Left lung (tissue), 10 donors: ENCODE results near the gene PDIA5. TPM values are rescaled to one million over a fixed set of nuclear protein-coding genes. Genes with fewer than 3 reads are reported as not detected.
A peak's percentile ranks its signal among the peaks of the same experiment; 100 is the strongest.

Experiments
- ATAC-seq: fragments of 200-7000 bp; cut with Tn5 transposase; one replicate; pipeline ENCODE4 v1.9.1; 2020; ENCODE audit warnings: moderate library complexity
- DNase-seq, 4 donors: peaks; one replicate each; pipeline ENCODE4 v3.0.0-alpha.2; 2013 to 2020
- H3K27ac ChIP-seq, 2 donors: fragments of 200-600 bp; sonication (generic) in 1 of 2; one replicate each; pipeline versions ENCODE4 v1.5.0 to v1.8.0; 2020 to 2021
- H3K27me3 ChIP-seq, 2 donors: fragments of 200-600 bp; sonication (generic) in 1 of 2; one replicate each; pipeline versions ENCODE4 v1.5.0 to v1.8.0; 2020 to 2021
- H3K36me3 ChIP-seq, 2 donors: fragments of 200-600 bp; sonication (generic) in 1 of 2; one replicate each; pipeline versions ENCODE4 v1.5.0 to v1.8.0; 2020 to 2021
- H3K4me1 ChIP-seq, 2 donors: fragments of 200-600 bp; one replicate each; pipeline ENCODE4 v1.8.0; 2021
- H3K4me3 ChIP-seq, 2 donors: fragments of 200-600 bp; sonication (generic) in 1 of 2; one replicate each; pipeline versions ENCODE4 v1.5.0 to v1.8.0; 2020 to 2021; ENCODE audit warnings: mild to moderate bottlenecking in 1 of 2
- H3K9me3 ChIP-seq, 2 donors: fragments of 200-600 bp; sonication (generic) in 1 of 2; one replicate each; pipeline versions ENCODE4 v1.5.0 to v1.8.0; 2020 to 2021
- CTCF ChIP-seq, 2 donors: fragments of 200-600 bp; sonication (generic) in 1 of 2; IDR thresholded peaks; one replicate each; pipeline versions ENCODE4 v1.5.0 to v1.8.0; 2021; ENCODE audit warnings: antibody characterized with exemption in 2 of 2
- intact Hi-C, 2 donors: fragments of 100-400 bp; cut with DNase I; formaldehyde crosslinking; loops; one replicate each; pipeline versions ENCODE4 v1.11.2 to v1.14.2; 2022
- polyA plus RNA-seq, 6 donors: library from polyadenylated mRNA; unstranded; fragments of 120-200 nt; gene quantifications; one replicate each; pipeline ENCODE4 v1.2.1, GENCODE V29; 2013; ENCODE audit not compliant: insufficient read length in 6 of 6
- total RNA-seq, 2 donors: library from RNA; stranded (reverse); fragmentation: NEBNext Ultra II Directional; extraction: Animal tissue kit (Norgen Biotek cat#: 25700); gene quantifications; one replicate each; pipeline ENCODE4 v1.2.1, GENCODE V29; 2021
- donor health status: DM: no; HTN: yes; CAD: no.
- donor health status: DM: no; HTN: no; CAD: no.

The PDIA5 gene
- total and polyA plus RNA-seq, 8 donors = 26.3 to 44.8 (median 29.3) TPM

- peak; percentile 51 for ATAC-seq
- no peak for TF ChIP-seq CTCF (IDR thresholded peaks at IDR 0.05)
- intact Hi-C loops = loop anchor here in 1 of 2 donors (10.0 kb wide), 1 partner anchor 82 kb away; no protein-coding TSS in a partner anchor
- peak in 1 of 4 donors; percentile 84 for DNase-seq
- Histone ChIP-seq H3K36me3 (no peaks in the 10 kb centered on the region), H3K27ac (no peak overlapping the region), H3K9me3 (no peaks in the 10 kb centered on the region), H3K4me1 (peaks cover 14 to 26% of the 10 kb centered on the region in 2 donors), H3K4me3 (peak overlapping the region; percentile 33 to 45), H3K27me3 (peaks cover 33 to 83% of the 10 kb centered on the region in 2 donors)
Measured at GRCh38 chr3:123026565-123027291, 40.1 kb upstream of the PDIA5 start.

GRCh38 chr3:123027292-123028232 lies 39.3 kb upstream of the PDIA5 start, which contains the start of gene SEMA5B:
Gene SEMA5B, minus strand, starts transcription at chr3:123027763. Its CDS starts 66,500 bp downstream, at chr3:122961263.
- intact Hi-C loops = loop anchor here in 1 of 2 donors (10.0 kb wide), 1 partner anchor 83 kb away; no protein-coding TSS in a partner anchor
- TF ChIP-seq CTCF (IDR thresholded peaks at IDR 0.05) = peak; percentile 19 to 44
- peak; percentile 84 for ATAC-seq

GRCh38 chr3:123028233-123028828 lies 38.5 kb upstream of the PDIA5 start:
- ATAC-seq (peak; percentile 79), DNase-seq (peak in 2 of 4 donors; percentile 71 to 82)
- no peaks in the 10 kb centered on the region for H3K9me3 ChIP-seq
- intact Hi-C loops = loop anchor here in 1 of 2 donors (10.0 kb wide), 1 partner anchor 84 kb away; no protein-coding TSS in a partner anchor
- H3K27ac ChIP-seq = no peak overlapping the region
- no peaks in the 10 kb centered on the region for H3K36me3 ChIP-seq
- peak in 1 of 2 donors; percentile 38 for TF ChIP-seq CTCF (IDR thresholded peaks at IDR 0.05)
- peaks cover 33 to 85% of the 10 kb centered on the region in 2 donors for H3K27me3 ChIP-seq
- peak overlapping the region; percentile 33 to 45 for H3K4me3 ChIP-seq
- H3K4me1 ChIP-seq = peaks cover 14 to 26% of the 10 kb centered on the region in 2 donors

More at GRCh38 chr3:123027292-123028232, 39.3 kb upstream of the PDIA5 start, which contains the start of gene SEMA5B:
- DNase-seq = peak in 3 of 4 donors; percentile 40 to 79 (median 44)
- Histone ChIP-seq H3K9me3 (no peaks in the 10 kb centered on the region), H3K4me1 (peaks cover 14 to 26% of the 10 kb centered on the region in 2 donors), H3K36me3 (no peaks in the 10 kb centered on the region), H3K4me3 (peak within 1 kb of the TSS; percentile 33 to 45), H3K27ac (no peak within 1 kb of the TSS), H3K27me3 (peaks cover 33 to 87% of the 10 kb centered on the region in 2 donors)

- TF ChIP-seq CTCF (IDR thresholded peaks at IDR 0.05) = no peak
- Histone ChIP-seq H3K9me3 (no peaks in the 10 kb centered on the region), H3K27me3 (peaks cover 24 to 58% of the 10 kb centered on the region in 2 donors), H3K27ac (no peak overlapping the region), H3K4me1 (peaks cover 14 to 25% of the 10 kb centered on the region in 2 donors), H3K4me3 (no peak overlapping the region), H3K36me3 (no peaks in the 10 kb centered on the region)
- intact Hi-C loops = no loop called here
- DNase-seq = no peak
- ATAC-seq = no peak
Measured at GRCh38 chr3:123031051-123031450, 35.8 kb upstream of the PDIA5 start.
